RWPE1 (cell line): Measurements from ENCODE around the gene POLR2E.

Source experiments
- CTCF ChIA-PET: fragments of 350-600 bp; sonication (Branson Sonifier 250); formaldehyde crosslinking; extraction: SDS; loops from one replicate; lab custom pipeline; 2021; lab: Yijun Ruan, JAX
- POLR2A ChIA-PET: fragments of 400-600 bp; formaldehyde crosslinking; extraction: SDS; loops from one replicate; lab custom pipeline; 2020; ENCODE audit warnings: antibody characterized with exemption; ENCODE audit not compliant: low non-redundant PET; lab: Yijun Ruan, JAX
- DNase-seq: peaks from one replicate; pipeline ENCODE4 v3.0.0; 2012; ENCODE audit warnings: low spot score
- H3K27ac ChIP-seq: fragments of 450-650 bp; 2 replicates; pipeline ENCODE4 v1.5.1; 2017
- TF ChIP-seq, protein P1 (sequence below): fragments of 450-650 bp; conservative IDR thresholded peaks from 2 replicates; pipeline ENCODE4 v1.5.1; 2017; ENCODE audit warnings: low read depth, mild to moderate bottlenecking

Gene POLR2E

DNA sequence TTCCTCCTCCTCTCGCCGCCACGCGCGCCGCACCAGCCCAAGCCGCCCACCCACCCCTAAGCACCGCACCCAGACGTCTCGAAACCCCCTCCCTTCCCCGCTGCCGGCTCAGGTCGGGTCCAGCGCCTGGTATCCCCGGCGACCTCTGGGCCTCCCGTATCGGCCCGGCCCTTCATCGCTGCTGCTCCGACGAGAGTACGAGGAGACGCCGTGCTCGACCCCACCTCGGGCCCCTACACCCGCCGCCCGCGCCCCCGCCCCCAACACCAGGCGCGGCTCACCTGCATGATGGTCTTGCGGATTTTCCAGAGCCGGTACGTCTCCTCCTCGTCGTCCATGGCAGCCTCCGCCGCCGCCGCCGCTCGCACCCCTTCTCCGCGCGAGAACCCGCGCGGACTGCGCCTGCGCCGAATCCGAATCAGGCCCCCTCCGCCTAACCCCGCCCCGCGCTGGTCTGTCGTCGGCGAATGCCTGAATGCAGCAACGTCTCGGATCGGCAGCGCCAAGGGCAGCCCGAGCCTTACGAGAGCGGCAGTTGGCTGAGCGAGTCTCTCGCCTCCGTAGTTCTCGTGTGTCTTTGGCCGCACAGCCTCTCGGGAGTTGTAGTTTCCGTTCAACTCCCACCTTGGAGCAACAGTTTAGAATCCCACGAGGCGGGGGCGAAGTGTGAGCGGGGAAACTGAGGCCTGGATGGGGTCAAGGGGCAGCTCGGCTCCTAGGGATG lies at the start of gene POLR2E:
POLR2E (minus strand) TSS at position 398 of the 724 bp plus-strand sequence; CDS start at position 338, 60 bp downstream.
- DNase-seq: peak; percentile 92
- TF ChIP-seq, protein P1, sequence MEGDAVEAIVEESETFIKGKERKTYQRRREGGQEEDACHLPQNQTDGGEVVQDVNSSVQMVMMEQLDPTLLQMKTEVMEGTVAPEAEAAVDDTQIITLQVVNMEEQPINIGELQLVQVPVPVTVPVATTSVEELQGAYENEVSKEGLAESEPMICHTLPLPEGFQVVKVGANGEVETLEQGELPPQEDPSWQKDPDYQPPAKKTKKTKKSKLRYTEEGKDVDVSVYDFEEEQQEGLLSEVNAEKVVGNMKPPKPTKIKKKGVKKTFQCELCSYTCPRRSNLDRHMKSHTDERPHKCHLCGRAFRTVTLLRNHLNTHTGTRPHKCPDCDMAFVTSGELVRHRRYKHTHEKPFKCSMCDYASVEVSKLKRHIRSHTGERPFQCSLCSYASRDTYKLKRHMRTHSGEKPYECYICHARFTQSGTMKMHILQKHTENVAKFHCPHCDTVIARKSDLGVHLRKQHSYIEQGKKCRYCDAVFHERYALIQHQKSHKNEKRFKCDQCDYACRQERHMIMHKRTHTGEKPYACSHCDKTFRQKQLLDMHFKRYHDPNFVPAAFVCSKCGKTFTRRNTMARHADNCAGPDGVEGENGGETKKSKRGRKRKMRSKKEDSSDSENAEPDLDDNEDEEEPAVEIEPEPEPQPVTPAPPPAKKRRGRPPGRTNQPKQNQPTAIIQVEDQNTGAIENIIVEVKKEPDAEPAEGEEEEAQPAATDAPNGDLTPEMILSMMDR: no peak
- H3K27ac ChIP-seq: peak within 1 kb of the TSS; percentile 79
- ChIA-PET CTCF (interaction anchor here (0.7 kb wide), 1 partner anchor 254 kb away, joined by 6 read pairs; no protein-coding TSS in a partner anchor), POLR2A (no interaction called here)

DNA sequence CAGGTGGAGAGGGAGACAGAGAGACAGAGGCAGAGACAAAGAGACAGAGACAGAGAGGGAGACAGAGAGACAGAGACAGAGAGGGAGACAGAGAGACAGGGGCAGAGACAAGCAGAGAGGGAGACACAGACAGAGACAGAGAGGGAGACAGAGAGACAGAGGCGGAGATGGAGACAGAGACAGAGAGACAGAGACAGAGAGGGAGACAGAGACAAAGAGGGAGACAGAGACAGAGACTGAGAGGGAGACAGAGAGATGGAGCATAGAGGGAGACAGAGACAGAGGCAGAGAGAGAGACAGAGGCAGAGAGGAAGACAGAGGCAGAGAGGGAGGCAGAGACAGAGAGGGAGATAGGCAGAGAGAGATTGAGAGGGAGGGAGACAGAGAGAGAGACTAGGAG lies 49.6 kb upstream of the POLR2E start:
- TF ChIP-seq, protein P1: no peak
- POLR2A ChIA-PET: no interaction called here
- peak overlapping the region; percentile 32 for H3K27ac ChIP-seq
- CTCF ChIA-PET: no interaction called here
- no peak for DNase-seq

DNA sequence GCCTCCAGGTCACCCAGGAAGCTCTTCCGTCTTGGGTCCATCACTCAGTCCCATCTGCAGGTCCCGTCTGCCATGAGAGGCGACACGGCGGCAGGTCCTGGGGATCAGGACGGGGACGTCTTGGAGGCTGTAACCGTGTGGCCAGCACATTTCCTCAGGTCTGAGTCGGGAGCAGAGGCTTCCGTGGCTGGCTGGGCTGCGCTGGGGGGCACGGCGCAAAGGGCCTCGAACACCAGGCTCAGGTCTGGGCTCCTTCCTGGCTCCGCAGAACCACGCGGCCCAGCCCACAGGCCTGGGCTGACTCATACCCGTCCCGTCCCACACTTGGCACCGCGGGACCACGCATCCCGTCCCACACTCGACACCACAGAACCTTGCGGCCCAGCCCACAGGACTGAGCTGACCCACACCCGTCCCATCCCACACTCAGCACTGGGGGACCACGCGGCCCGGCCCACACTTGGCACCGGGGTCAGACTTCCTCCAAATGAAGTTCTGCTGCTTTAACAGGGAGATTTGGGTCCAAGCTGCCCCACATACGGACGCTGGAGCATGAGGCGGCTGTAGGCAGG lies 48.7 kb upstream of the POLR2E start:
- TF ChIP-seq, protein P1: no peak
- no peak for DNase-seq
- POLR2A ChIA-PET: no interaction called here
- CTCF ChIA-PET: no interaction called here
- H3K27ac ChIP-seq: no peak overlapping the region

DNA sequence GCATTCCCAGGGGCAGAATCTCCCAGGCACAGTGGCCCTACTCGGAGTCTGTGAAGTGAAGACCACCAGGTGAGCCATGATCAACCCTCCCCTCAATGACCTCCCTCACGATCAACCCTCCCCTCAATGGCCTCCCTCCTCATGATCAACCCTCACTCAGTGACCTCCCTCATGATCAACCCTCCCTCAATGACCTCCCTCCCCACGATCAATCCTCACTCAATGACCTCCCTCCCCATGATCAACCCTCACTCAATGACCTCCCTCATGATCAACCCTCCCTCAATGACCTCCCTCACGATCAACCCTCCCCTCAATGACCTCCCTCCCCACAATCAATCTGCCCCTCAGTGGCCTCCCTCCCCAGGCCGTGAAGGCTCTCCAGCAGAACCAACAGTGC lies 46.8 kb upstream of the POLR2E start:
- H3K27ac ChIP-seq: peak overlapping the region; percentile 41; the same call in 1 of the 2 replicates
- ChIA-PET POLR2A (no interaction called here), CTCF (no interaction called here)
- no peak for DNase-seq
- TF ChIP-seq, protein P1: no peak

DNA sequence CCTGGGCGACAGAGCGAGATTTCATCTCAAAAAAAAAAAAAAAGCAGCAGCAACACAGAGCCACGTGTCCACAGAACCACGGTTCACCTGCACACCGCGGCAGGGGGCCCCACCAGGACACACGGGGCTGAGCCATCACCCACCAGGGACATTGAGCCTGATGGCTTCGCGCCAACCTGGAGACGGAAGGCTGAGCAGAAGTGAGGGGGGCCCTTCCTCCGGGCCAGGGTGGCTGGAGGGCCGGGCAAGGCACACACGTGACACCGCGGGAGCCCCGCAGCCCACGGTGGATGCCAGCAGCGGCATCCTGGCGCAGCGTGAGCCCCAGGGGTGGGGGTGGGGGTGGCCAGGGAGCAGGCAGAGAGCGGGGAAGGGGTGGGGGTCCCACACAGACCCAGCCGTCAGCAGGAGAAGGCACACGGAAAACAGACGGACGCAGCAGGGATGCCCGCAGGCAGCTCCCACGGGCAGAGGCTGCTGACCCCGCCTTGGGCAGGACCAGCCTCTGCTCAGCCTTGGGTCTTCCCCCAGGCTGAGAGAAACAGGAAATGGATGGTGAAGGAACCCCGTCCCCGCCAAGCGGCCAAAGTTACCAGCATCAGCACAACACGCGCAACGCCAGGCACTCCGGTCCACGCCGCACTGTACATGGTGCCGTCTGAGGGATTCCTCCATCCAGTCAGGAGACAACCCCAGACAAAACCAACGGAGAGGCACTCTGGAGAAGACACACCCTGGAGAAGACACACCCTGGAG lies 45.3 kb upstream of the POLR2E start:
- TF ChIP-seq, protein P1: no peak
- CTCF ChIA-PET: no interaction called here

DNA sequence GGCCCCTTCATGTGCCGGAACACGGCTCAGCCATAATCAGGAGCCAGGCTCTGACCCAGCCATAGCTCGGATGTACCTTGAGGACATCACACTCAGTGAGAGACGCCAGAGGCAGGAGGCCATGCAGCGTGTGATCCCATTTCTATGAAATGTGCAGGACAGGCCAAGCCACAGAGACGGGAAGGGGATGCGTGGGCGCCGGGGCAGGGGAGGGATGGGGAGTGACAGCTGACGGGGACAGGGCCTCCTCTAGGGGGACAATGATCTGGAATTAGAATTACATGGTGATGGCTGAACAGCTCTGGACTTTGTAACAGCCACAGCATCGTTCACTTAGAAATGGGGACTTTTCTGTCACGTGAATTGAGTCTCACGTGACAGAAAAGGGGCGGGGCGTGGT lies 44.0 kb upstream of the POLR2E start:
- CTCF ChIA-PET: no interaction called here
- peak overlapping the region; percentile 29 for H3K27ac ChIP-seq
- POLR2A ChIA-PET: no interaction called here
- TF ChIP-seq, protein P1: no peak
- no peak for DNase-seq

More for the DNA sequence above, 45.3 kb upstream of the POLR2E start:
- DNase-seq: no peak
- H3K27ac ChIP-seq: peak overlapping the region; percentile 41
- POLR2A ChIA-PET: no interaction called here
